Fibroblast of skin of back (primary cell): ENCODE data around the gene GYPA.
"Not testable (repeated sequence)": the region's sequence is repeated elsewhere in the genome, so short reads cannot be mapped to it uniquely, and the experiment has no call there.

Experiments
- DNase-seq: peaks from one replicate; pipeline ENCODE4 v3.0.0-alpha.2; 2013

Gene GYPA

GRCh38 chr4:144128709-144129320 is 11.7 kb downstream of the GYPA start:
- DNase-seq, result not testable (repeated sequence)

- not testable (repeated sequence) for DNase-seq
These were observed 15.4 kb downstream of the GYPA start for GRCh38 chr4:144125109-144125508.

- not testable (repeated sequence) for DNase-seq
These were observed 16.4 kb downstream of the GYPA start for GRCh38 chr4:144123982-144124635.

- not testable (repeated sequence) for DNase-seq
These were observed 17.2 kb downstream of the GYPA start for GRCh38 chr4:144123269-144123668.

- DNase-seq, result not testable (repeated sequence)
These were observed 20.8 kb downstream of the GYPA start for GRCh38 chr4:144119752-144120151.

GRCh38 chr4:144115519-144115918 is 25.0 kb downstream of the GYPA start:
- no peak for DNase-seq

GRCh38 chr4:144113546-144113945 is 27.0 kb downstream of the GYPA start:
- DNase-seq, result no peak

GRCh38 chr4:144104509-144105130 is 35.9 kb downstream of the GYPA start:
- DNase-seq, result no peak

- DNase-seq, result not testable (repeated sequence)
These were observed 42.7 kb downstream of the GYPA start for GRCh38 chr4:144097776-144098175.

GRCh38 chr4:144093995-144094394 is 46.5 kb downstream of the GYPA start:
- not testable (repeated sequence) for DNase-seq

- DNase-seq, result not testable (repeated sequence)
These were observed 49.3 kb downstream of the GYPA start for GRCh38 chr4:144091181-144091580.

- DNase-seq, result no peak
These were observed 49.8 kb downstream of the GYPA start for GRCh38 chr4:144090744-144091143.

GRCh38 chr4:144082053-144082452 is 58.5 kb downstream of the GYPA start:
- not testable (repeated sequence) for DNase-seq

- not testable (repeated sequence) for DNase-seq
These were observed 60.4 kb downstream of the GYPA start for GRCh38 chr4:144080135-144080534.

GRCh38 chr4:144078746-144079145 is 61.8 kb downstream of the GYPA start:
- not testable (repeated sequence) for DNase-seq

GRCh38 chr4:144061556-144061955 is 79.0 kb downstream of the GYPA start:
- not testable (repeated sequence) for DNase-seq

- DNase-seq, result not testable (repeated sequence)
These were observed 80.2 kb downstream of the GYPA start for GRCh38 chr4:144060234-144060859.
